Retinal pigment epithelial cell (primary cell): ENCODE data around the gene LYSMD4.

ENCODE experiments used
- DNase-seq: peaks from one replicate; pipeline ENCODE4 v3.0.0-alpha.2; 2010; ENCODE audit warnings: low read depth
- H3K4me3 ChIP-seq: 2 replicates; pipeline ENCODE4 v1.5.1; 2011; ENCODE audit warnings: mild to moderate bottlenecking, low read length, control low read depth, moderate library complexity
- TF ChIP-seq, protein P1 (sequence below): conservative IDR thresholded peaks from 2 replicates; pipeline ENCODE4 v1.5.1; 2011; ENCODE audit warnings: low read depth, low read length, control low read depth, inconsistent platforms

Gene LYSMD4

DNA sequence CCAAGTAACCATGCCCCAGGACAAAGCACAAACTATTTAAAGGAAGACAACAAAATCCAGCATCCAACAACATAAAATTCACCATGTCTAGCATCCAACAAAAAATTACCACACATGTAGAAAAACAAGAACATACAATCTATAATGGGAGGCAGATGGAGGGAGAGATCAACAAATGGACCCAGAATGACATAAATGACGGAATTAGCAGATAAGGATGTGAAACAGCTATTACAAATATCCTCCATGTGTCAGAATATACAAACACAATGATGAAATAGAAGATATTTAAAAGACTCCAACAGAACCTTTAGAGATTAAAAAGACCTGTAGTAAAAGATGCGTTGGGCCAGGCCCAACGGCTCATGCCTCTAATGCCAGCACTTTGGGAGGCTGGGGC, 10.8 kb downstream of the LYSMD4 start:
- TF ChIP-seq, protein P1, sequence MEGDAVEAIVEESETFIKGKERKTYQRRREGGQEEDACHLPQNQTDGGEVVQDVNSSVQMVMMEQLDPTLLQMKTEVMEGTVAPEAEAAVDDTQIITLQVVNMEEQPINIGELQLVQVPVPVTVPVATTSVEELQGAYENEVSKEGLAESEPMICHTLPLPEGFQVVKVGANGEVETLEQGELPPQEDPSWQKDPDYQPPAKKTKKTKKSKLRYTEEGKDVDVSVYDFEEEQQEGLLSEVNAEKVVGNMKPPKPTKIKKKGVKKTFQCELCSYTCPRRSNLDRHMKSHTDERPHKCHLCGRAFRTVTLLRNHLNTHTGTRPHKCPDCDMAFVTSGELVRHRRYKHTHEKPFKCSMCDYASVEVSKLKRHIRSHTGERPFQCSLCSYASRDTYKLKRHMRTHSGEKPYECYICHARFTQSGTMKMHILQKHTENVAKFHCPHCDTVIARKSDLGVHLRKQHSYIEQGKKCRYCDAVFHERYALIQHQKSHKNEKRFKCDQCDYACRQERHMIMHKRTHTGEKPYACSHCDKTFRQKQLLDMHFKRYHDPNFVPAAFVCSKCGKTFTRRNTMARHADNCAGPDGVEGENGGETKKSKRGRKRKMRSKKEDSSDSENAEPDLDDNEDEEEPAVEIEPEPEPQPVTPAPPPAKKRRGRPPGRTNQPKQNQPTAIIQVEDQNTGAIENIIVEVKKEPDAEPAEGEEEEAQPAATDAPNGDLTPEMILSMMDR, result no peak
- no peak for DNase-seq
- H3K4me3 ChIP-seq, result no peak overlapping the region

DNA sequence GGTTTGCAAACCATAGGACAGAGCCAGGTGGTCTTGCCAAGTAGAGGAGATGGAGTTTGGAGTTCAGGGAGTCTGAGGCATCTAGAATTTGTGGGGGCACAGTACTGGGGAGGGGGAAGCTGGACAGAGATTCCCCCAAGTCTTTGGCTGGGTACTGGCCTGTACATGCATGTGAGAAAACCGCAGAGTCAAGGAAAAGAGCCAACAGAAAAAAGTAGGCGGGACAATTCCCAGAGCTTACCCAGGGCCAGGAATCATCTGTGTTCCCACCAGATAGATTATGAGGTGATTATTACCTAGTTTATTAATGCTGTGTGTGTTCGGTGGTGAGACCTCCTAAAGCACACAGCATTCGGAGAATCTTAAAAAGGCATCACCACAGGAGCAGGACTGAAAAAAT, 11.3 kb downstream of the LYSMD4 start:
- DNase-seq, result no peak
- TF ChIP-seq, protein P1, result no peak
- H3K4me3 ChIP-seq, result no peak overlapping the region

DNA sequence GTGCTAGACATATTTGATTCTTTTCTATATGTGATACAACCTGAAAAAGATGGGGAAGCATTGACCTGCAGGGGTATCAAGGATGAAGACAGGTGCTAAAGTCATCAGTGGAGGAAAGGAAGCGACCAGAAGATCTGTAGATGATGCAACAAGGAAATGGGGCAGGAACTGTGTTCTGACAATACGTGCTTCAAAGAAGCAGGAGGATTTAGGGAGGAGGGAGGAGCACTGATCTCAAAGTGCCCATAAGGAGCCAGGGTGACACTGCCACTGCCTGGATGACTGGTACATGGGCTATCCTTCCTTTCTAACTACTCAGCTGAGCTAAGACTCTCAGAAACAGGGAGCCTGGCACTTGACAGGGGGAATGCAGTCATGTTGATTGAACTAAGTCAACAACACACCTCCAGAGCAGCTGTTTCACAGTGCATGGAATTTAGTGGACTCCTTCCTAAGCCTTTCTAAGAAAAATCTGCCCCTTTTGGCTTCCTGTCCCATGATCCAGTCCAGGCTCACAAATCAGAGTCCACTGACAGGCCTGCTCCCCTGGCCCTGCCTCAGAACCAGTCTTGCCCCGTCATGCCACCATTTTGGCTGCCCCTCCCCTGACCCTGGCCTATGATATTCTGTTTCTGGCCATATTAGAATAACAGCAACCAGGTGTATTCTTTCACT, 12.0 kb downstream of the LYSMD4 start:
- TF ChIP-seq, protein P1, result no peak
- DNase-seq, result no peak
- no peak overlapping the region for H3K4me3 ChIP-seq

DNA sequence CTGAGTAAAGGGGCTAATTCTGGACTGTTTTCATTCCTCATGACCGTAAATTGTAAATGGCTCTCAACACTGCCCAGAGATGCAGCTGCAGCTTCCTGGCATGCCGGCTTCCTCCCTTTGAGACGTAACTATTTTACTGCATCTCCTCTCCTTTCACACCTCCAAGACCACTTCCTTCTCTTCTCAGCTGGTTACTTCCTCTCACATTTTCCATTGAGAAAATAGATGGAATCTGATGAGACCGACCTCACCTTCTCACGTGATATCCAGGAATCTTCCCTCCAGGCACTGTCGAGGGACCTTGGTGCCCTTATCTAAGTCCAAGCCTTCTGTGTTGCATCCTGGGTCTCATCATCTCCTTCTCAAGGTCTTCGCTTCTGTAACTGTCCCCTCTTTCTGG, 12.7 kb downstream of the LYSMD4 start:
- no peak for DNase-seq
- TF ChIP-seq, protein P1, result no peak
- no peak overlapping the region for H3K4me3 ChIP-seq

- no peak overlapping the region for H3K4me3 ChIP-seq
- TF ChIP-seq, protein P1, result no peak
- DNase-seq, result no peak
These were observed 14.1 kb downstream of the LYSMD4 start for GRCh38 chr15:99719096-99719541.

- TF ChIP-seq, protein P1, result no peak
These were observed 14.8 kb downstream of the LYSMD4 start for GRCh38 chr15:99718421-99718820.

More at GRCh38 chr15:99718421-99718820, 14.8 kb downstream of the LYSMD4 start:
- DNase-seq, result no peak
- H3K4me3 ChIP-seq, result no peak overlapping the region
